Kidney capillary endothelial cell (primary cell): ENCODE measurements around the gene ZNF652.
A peak's percentile ranks its signal among the peaks of the same experiment; 100 is the strongest.
"Not testable (repeated sequence)": the region's sequence is repeated elsewhere in the genome, so short reads cannot be mapped to it uniquely, and the experiment has no call there.

Experiments
- DNase-seq: peaks from one replicate; pipeline ENCODE4 v3.0.0-alpha.2; 2018; ENCODE audit warnings: low spot score

ZNF652 gene

GRCh38 chr17:49386373-49386772 is 24.3 kb upstream of the ZNF652 start:
- no peak for DNase-seq

DNA sequence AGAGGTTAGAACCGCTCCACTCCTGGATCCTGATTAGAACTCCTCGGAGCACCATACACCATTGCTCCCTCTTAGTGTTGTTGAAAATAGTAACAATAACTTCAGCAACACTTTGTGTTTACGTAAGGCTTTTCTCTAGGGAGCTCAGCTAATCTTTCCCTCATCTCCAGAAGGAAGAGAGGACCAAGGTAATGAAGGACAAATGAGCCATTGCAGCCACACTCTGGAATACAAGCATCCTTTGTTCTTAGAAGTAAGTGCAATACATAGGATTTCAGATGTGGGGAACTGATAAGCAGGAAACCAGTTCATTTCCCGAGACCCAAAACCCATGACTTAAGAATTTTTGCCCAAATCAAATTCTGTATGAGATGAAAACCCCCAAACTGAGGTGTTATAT is 22.9 kb upstream of the ZNF652 start:
- DNase-seq: no peak

DNA sequence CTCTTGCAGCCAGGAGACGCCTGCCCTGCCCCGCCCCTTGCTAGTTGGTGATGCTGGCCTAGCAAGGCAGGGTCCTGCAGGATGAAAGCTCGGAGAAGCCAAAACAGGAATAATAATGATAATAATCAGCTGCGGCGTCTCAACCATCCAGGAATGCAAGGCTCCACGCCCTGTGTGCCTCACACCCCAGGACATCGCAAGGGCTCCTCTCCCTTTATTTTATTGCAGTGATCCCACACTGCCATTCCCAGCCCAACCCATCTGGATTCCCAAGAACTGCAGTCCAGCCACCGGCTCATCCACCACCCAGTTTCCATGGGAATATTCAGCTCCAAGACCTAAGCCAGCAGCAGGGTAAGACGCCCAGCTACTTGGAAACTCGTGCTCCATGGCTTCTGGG is 21.0 kb upstream of the ZNF652 start:
- DNase-seq: no peak

GRCh38 chr17:49382556-49382955 is 20.5 kb upstream of the ZNF652 start:
- DNase-seq: no peak

- DNase-seq: no peak
Observed at GRCh38 chr17:49381793-49382192, 19.7 kb upstream of the ZNF652 start.

DNA sequence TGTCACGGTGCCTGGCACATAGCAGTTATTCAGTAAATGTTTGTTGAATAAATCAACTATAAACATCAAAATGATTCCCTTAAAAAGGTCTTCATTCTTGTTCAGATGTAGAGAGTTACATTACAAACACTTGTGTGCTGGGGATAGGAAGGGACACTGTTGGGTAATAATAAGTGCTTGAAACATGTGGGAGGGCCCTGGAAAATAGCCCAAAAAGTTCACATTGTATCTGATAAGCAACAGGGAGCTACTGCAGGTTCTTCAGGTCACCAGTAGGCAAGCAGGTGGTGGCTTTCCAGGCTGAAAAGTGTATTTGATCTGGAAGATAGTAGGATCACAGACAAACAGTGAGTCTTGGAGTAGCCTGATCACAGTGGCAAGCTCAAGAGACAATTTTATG is 19.0 kb upstream of the ZNF652 start:
- DNase-seq: no peak

GRCh38 chr17:49379926-49380325 is 17.9 kb upstream of the ZNF652 start:
- DNase-seq: no peak

DNA sequence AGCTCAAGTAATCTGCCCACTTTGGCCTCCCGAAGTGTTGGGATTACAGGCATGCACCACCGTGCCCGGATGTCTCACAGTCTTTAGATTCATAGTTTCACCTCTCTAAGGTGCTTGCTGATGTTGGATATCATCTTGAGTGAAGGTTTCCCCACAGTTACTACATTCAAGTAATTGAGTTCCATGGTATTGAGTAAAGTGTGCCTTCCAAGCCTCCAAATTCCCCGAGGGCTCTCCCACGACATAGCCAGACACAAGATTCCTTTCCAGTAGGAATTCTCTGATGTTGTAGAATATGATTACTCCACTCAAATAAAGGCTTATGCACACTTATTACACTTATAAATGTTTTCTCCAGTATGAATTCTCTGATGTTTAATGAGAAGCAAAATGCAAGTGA is 16.3 kb upstream of the ZNF652 start:
- DNase-seq: no peak

DNA sequence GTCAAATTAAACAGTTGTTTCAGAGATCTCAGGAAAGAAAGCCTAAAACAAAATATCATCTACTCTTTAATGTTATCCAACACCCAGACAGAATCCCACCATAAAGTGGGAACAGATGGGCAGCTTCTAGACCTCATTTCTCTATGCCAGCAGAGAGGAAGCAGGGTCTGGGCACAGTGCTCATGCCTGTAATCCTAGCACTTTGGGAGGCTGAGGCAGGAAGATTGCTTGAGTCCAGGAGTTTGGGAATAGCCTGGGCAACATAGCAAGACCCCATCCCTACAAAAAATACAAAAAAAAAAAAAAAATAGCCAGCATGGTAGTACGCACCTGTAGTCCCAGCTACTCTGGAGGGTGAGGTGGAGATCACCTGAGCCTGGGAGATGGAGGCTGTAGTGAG is 13.5 kb upstream of the ZNF652 start:
- no peak for DNase-seq

DNA sequence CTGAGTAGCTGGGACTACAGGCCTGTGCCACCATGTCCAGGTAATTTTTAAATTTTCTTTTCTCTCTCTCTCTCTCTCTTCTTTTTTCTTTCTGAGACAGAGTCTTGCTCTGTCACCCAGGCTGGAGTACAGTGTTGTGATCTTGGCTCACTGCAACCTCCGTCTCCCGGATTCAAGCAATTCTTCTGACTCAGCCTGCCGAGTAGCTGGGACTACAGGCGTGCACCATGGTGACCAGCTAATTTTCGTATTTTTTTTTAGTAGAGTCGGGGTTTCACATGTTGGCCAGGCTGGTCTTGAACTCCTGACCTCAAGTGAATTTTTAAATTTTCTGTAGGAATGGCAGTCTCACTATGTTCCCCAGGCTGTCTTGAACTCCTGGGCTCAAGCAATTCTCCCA is 11.1 kb upstream of the ZNF652 start:
- DNase-seq: no peak

DNA sequence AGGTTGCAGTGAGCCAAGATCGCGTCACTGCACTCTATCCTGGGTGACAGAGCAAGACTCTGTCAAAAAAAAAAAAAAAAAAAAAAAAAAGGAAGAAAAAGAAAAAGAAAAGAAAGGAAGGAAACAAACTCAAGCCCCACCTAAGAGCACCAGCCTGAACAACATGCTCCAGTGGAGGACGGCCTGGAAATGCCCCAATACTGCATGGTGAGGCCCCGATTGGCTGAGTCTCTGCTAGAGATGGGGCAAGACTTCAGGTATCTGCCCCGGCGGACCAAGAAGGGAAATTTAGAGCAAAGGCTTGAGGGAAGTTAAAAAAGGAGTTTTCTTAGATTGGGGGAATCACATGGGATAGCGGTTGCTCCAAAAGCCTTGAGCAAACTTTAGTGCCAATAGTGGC is 10.4 kb upstream of the ZNF652 start:
- DNase-seq: no peak

DNA sequence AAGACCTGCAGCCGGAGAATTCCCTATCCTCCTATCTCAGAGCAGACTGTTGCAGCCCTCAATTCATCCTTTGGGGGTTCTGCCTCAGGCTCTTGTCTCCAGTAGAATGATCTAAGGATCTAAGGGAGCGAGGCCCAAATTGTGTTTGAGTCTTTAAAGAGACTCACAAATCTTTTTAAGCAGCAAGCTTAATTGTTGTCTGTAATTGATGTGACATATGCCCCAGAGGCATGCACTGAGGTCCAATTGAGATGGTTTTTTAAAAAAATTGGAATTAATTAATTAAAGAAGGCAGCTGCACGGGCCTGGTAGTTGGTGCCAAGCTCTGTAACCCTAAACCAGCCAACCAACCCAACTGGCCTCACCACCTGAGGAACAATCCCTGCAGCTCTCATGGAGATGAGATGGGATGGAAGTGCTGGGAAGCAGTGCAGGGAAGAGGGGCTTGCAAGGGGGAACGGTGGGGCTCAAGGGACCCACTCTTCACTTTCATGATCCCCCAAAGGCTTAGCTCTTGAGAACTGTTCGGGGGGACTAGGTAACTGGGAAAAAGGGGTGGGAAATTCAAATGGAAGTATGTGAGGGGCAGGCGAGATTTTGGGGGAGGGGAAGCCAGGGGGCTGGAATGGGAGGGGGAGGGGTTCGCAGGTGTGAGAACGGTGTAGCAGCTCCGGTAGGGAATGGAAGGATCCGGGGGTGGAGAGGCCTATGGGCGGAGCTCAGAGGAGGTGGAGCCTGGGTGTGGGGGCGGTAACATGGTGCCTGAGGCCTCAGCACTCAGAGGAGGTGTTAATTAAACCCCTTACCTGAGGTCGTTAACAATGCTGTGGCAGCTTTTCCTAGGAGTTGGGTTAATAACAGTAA is 9.2 kb upstream of the ZNF652 start:
- DNase-seq: no peak

GRCh38 chr17:49369760-49370159 is 7.7 kb upstream of the ZNF652 start:
- DNase-seq: no peak

DNA sequence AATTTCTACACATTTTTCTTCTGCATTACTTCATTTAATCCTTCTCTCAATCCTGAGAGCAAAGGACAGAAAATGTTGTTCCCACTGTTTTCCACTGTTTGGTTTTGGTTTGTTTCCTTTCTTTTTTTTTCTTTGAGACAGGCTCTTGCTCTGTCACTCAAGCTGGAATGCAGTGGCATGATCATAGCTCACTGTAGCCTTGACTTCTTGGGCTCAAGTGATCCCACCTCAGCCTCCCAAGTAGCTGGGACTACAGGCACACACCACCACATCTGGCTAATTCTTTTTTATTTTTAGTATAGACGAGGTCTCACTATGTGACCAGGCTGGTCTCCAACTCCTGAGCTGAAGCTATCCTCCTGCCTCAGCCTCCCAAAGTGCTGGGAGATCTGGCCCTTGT is 7.0 kb upstream of the ZNF652 start:
- DNase-seq: no peak

GRCh38 chr17:49365667-49366066 is 3.6 kb upstream of the ZNF652 start:
- DNase-seq: peak; percentile 23

DNA sequence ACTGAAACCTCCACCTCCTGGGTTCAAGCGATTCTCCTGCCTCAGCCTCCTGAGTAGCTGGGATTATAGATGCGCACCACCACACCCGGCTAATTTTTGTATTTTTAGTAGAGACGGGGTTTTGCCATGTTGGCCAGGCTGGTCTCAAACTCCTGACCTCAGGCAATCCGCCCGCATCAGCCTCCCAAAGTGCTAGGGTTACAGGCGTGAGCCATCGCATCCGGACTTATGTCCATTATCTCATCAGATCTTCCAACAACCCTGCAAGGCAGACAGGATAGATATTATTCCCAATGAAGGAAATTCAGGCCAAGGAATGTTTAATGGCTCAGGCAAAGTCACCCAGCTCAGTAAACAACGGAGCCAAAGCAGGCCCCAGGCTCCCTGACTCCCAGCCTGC is 3.1 kb upstream of the ZNF652 start:
- DNase-seq: not testable (repeated sequence)

DNA sequence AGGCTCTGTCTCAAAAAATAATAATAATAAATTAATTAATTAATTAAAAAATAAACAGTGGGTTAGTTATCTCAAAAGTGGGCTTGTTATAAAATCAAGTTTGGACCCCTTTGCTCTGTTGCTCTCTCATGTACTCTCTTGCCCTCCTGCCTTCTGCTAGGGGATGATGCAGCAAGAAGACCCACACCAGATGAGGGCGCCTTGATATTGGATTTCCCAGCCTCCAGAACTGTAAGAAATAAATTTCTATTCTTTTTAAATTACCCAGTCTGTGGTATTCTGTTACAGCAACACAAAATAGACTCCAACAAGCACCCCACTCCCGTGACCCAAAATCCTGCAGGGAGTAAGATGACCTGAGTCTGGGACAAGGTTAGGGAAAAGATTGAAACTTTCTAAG is 2.1 kb upstream of the ZNF652 start:
- no peak for DNase-seq

GRCh38 chr17:49363251-49363650 is 1.2 kb upstream of the ZNF652 start:
- no peak for DNase-seq

DNA sequence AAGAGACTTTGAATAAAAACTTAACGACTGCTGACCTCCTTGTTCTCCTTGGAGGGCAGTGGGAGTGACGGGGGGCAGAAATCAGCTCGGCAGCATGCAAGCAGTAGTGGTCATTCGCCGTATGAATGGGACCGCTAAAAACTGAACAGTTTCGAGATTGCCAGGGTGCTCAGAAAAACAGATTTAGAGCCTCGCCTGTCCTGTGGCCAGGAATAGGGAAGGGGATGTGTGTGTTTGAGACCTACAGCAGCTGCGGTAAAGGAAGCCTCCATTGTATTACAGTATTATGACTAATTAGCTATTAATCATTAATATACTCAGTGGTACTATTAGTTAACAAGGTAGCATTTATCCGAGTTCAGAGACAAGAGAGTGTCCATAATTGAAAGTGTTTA is 670 bp upstream of the ZNF652 start:
- DNase-seq: peak; percentile 37

- DNase-seq: peak; percentile 10
Observed at GRCh38 chr17:49361129-49361901, 735 bp downstream of the ZNF652 start.

DNA sequence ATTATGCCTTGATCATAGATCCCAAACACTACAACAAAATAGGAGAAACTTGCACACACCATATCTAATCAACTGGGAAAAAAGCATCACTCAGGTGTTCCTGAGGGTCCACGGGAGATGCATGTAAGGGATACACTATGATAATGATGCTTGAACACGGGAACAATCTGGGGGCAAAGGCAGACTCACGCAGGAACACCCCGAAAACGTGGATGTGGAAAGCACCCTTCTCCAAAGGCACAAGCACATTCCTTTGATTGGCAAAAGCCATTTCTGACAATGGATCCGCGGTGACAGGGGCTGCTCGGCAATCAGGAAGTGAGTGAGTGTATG is 1.3 kb downstream of the ZNF652 start:
- DNase-seq: peak; percentile 81

DNA sequence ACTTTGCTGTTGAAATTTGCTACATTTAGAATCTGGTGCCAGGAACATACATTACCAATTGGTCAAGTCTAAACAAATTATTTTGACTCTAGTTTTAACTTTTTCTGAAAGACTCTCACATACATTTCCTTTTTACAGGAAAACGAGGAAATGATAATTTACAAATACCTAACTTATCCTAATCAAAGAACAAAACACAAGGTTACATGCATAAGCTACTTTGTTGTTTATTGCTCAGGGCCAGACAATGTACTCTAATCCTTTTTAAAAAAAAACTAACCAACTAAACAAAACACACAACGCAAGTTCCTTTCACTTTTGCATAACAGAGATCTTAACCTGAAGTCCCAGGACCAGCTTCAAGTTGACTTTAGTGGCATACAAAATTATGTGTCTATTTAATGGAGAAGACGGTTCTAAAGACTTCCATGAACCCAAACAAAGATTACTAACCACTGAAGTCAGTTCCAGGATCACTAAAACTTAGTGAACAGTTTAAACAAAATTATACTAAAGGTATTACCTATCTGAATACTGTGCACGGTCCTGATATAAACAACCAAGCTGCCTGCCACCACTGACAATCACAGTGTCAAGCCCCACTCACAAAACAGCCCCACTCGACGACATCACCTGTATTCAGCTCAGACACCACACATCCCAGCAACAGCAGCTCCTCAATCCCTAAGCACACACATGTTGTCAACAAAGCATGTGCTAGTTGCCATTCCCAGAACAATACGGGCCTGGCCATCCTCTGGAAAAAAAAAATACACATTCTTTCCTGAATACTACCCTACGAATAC is 1.9 kb downstream of the ZNF652 start:
- DNase-seq: no peak
